NT2/D1 (cell line): ENCODE measurements around the gene CXCR6.

Source experiments
- SUZ12 ChIP-seq: IDR thresholded peaks from 2 replicates; pipeline ENCODE4 v1.6.1; 2011; ENCODE audit not compliant: insufficient read length, insufficient read depth; ENCODE audit errors: extremely low read depth
- YY1 ChIP-seq: IDR thresholded peaks from 2 replicates; pipeline ENCODE4 v1.6.1; 2011; ENCODE audit not compliant: insufficient read length, insufficient read depth
- ZNF274 ChIP-seq: IDR thresholded peaks from 2 replicates; pipeline ENCODE4 v1.6.1; 2011; ENCODE audit warnings: mild to moderate bottlenecking, low read depth, low read length

- TF ChIP-seq YY1 (no peak), SUZ12 (no peak), ZNF274 (no peak)
These were observed 22.0 kb downstream of the CXCR6 start for GRCh38 chr3:45965253-45965652.
